ENCODE results near the gene IFNGR1.
"Not testable (repeated sequence)": the region's sequence is repeated elsewhere in the genome, so short reads cannot be mapped to it uniquely, and the experiment has no call there.

The IFNGR1 gene

DNA sequence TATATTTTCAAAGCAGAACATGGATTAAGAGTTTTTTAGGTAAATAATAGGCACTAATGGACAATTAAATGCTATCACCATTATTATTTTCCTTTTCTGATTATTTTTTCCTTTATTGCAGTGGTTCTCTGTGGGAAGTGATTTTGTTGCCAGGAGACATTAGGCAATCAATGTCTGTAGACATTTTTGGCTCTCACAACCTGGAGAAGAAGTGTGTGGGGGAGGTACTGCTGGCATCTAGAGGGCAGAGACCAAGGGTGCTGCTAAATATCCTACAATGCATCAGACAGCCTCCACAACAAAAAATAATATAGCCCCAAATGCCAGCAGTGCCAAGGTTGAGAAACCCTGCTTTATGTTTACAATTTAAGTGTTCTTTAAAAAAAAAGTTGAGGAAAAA is 8.3 kb downstream of the IFNGR1 start:
- DNase-seq = no peak

GRCh38 chr6:137208279-137208678 is 10.9 kb downstream of the IFNGR1 start:
- DNase-seq = no peak

GRCh38 chr6:137207457-137207856 is 11.7 kb downstream of the IFNGR1 start:
- DNase-seq = not testable (repeated sequence)

GRCh38 chr6:137206577-137206976 is 12.6 kb downstream of the IFNGR1 start:
- DNase-seq = no peak

GRCh38 chr6:137203256-137203655 is 15.9 kb downstream of the IFNGR1 start:
- DNase-seq = no peak

DNA sequence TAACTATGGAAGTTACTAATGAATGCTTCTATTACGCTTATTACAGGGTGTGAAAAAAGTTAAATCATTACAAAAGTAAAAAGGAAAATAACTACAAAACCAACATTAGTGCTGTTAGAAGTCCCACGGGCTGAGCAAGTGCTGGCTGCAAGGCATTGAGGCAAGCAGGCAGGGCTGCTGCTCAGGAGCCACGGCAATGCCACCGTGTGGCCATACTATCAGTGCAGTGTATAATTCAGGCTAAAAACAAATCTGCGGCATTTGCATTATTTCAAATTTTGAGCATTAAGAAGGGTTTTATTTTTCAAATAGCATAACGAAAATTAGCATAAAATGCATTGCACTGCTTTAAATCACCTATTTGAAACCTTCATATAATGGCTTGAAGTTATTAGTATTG is 17.1 kb downstream of the IFNGR1 start:
- no peak for DNase-seq

DNA sequence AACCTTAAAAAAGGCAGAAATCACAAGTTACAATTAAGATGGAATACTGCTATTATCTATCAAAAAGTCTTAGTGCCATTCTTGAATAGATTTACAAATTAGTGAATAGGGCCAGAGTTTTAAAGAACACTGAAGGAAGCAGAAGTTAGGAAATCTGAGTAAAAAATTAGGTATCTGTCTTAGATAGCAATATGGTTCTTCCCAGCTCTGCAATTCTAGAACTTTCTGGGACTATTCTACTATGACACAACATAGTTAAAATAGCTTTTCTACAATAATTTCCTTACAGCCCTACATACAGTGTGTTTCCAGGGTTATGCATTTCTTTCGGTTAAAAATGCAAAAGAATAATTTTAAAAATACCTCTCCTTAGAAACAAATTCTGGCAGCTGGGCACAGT is 18.2 kb downstream of the IFNGR1 start:
- no peak for DNase-seq

- DNase-seq = no peak
These were observed 18.9 kb downstream of the IFNGR1 start for GRCh38 chr6:137200288-137200687.

DNA sequence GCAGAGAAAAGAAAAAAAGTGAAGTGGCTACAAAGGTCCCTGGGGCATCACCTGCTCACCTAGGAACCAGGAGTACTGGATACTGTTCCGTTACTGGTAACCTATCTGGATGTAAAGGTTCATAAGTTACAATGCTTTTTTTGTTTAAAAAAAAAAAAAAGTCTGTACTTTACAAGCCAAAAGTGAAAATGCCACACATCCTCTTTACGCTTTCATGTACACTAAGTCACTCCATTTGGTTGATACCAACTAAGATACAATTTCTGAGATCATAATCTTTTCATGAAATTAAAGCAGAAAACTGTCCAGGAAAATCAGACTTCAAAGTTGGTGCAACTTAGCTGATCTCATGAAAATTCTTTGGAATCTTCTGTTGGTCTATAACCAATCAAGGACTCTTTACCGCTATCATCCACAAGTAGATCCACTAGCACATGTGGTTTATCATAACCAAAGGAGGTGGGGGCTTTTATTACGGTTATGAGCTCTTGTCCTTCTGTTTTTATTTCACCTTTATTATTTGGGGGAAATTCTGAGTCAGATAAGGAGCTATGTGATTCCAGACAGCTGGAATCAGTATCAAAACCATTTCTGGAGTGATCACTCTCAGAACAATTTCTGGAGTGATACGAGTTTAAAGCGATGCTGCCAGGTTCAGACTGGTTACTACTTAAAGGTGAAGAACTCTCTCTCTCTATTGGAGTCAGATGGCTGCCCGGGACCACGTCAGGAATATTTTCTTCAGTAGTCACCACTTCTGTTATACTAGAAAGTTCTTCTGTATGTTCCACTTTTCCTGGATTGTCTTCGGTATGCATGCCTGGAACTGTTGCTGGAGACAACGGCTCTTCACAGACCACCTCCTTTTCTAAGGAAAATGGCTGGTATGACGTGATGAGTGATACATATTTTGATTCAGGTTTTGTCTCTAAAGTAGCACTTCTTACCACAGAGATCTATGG is 21.2 kb downstream of the IFNGR1 start:
- no peak for DNase-seq

GRCh38 chr6:137193256-137194070 is 25.7 kb downstream of the IFNGR1 start:
- DNase-seq = no peak

- no peak for DNase-seq
These were observed 26.4 kb downstream of the IFNGR1 start for GRCh38 chr6:137192821-137193220.

- DNase-seq = no peak
These were observed 27.5 kb downstream of the IFNGR1 start for GRCh38 chr6:137191670-137192069.

GRCh38 chr6:137191236-137191635 is 27.9 kb downstream of the IFNGR1 start:
- DNase-seq = no peak

DNA sequence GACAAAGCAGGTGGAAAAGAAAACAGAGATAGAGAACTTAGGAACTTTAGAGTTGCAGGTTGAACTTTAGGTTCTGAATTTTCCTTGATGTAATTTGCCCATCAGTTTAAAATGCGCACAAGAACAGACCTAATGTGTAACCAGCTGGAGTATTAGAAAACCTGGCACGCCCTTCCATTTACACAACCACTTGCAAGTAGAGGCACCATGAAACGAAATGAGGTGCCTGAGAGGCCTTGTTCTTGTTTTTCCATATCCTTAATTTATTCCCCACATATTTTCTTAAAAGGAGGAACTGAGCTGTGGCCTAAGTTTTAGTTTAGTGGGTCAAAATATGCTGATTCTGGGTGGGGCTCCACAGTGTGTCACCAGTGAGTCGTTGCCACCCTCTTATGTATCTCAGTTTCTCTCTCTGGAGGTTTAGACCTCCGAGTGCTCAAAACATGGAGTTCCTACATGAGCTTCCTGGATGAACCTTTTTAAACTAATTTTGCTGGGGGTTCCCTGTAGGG is 28.5 kb downstream of the IFNGR1 start:
- no peak for DNase-seq

DNA sequence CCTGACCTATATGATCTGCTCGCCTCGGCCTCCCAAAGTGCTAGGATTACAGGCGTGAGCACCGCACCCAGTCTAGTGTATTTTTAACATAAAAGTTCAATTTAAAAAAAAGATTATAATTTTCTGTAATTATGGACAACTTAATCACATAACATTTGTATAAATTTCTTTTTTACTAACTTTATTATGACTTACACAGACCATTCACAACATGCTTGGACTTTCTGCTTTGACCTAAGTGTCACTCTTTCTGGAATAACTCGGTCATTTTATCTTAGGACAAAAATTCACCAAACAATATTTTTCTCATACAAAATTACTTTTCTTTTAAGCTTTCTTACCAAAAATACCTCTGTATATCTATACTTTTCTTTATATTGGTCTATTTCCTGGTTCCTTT is 30.3 kb downstream of the IFNGR1 start:
- DNase-seq = no peak

DNA sequence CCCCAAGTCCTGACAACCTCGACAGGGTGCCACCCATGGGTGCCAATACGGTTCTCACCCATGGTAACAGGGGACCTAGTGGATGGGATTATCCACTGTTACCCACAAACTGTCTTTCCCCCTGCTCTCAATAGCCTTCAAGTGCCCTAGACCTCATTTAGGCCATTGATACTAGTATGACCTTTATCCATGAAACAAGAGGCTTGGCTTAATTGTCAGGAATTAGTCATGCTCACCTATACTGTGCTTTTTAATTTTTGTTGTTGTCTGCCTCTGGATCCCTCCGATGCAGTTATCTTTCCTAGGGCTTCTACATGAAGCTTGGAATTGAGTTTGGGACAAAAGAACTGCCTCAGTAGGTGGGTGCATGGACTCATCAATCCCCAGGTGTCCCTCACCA is 33.9 kb downstream of the IFNGR1 start:
- no peak for DNase-seq

- no peak for DNase-seq
These were observed 36.5 kb downstream of the IFNGR1 start for GRCh38 chr6:137182654-137183073.

DNA sequence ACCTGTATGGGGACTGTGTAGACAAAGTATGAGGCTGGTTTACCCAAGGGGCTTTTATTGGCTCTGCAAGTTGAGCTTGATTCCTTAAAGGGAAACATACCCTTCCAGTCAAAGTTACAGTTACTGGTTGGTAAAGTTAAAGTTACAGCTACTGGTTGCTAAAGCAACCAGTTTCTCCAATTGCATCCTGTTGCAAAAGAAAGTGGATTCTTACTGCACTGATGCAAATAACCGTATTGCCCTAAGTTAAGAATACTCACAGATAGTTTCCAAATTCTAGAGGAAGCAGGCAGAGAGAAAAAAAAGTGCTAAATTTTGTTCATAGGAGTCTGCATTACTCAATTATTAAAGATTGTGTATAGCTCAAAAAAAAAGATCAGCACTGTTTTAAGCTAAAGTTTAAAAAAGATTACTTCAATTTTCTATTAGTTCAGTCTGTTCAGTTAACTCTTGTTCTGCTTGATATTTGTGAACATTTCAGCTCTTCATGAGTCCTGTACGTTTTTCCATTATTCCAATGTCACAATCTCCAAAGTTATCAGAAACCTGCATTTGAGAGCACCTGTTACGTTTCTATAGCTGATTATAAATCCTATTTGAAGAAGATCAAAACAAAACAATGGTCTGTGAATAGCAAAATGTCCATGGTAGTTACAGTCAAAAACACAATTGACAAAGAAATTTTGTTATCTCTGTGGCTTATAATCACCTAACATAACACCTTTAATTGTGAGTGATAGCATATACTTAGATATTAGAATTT is 37.1 kb downstream of the IFNGR1 start:
- no peak for DNase-seq

DNA sequence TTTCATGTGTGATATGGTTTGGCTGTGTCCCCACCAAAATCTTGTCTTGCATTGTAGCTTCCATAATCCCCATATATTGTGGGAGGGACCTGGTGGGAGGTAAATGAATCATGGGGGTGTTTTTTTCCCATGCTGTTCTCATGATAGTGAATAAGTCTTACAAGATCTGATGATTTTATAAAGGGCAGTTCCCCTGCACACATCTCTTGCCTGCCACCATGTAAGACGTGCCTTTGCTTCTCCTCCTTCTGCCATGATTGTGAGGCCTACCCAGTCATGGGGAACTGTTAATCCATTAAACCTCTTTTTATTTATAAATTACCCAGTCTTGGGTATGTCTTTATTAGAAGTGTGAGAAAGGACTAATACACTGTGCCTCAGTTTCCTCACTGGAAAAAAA is 41.6 kb downstream of the IFNGR1 start:
- DNase-seq = no peak

DNA sequence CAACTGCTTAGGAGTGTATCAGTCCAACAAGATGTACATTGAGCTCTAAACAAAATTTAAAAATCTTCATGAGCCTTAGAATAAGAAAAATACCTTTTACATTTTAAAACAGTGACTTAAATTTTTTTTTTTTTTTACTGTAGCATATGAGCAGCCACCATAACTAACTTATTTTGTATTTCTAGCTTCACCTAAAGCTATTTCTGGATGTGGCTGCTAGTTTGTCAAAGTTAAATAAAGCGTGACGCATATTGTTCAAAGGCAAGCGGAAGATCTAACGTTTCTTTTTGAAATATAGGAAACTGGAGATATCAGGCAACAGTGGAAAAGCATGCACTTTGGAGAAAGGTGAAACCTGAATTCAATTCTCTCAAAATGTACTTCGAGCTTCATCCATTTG is 42.5 kb downstream of the IFNGR1 start:
- DNase-seq = no peak

DNA sequence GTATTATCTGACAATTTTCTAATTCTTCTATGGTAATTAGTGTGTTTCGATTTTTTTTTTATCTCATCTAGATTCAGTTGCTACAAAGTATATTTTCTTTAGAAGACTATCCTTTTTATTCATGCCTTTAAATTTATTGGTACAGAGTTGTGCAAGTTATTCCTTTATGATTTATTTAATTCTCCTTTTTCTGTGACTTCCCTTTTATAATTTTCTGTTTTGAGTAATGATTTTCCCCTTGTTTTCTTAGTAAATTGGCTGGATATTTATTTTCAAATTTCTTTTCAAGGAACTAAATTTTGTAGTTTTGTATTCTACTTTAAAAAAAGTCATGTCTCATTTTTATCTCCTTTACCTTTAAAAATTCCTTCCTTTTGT is 43.3 kb downstream of the IFNGR1 start:
- DNase-seq = no peak

- DNase-seq = no peak
These were observed 43.9 kb downstream of the IFNGR1 start for GRCh38 chr6:137175157-137175867.

Data from KG1 (cell line).